Measurements from ENCODE around the gene PDE8A.

The PDE8A gene, protein sequence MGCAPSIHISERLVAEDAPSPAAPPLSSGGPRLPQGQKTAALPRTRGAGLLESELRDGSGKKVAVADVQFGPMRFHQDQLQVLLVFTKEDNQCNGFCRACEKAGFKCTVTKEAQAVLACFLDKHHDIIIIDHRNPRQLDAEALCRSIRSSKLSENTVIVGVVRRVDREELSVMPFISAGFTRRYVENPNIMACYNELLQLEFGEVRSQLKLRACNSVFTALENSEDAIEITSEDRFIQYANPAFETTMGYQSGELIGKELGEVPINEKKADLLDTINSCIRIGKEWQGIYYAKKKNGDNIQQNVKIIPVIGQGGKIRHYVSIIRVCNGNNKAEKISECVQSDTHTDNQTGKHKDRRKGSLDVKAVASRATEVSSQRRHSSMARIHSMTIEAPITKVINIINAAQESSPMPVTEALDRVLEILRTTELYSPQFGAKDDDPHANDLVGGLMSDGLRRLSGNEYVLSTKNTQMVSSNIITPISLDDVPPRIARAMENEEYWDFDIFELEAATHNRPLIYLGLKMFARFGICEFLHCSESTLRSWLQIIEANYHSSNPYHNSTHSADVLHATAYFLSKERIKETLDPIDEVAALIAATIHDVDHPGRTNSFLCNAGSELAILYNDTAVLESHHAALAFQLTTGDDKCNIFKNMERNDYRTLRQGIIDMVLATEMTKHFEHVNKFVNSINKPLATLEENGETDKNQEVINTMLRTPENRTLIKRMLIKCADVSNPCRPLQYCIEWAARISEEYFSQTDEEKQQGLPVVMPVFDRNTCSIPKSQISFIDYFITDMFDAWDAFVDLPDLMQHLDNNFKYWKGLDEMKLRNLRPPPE
- total RNA-seq: 49.7 to 128 (median 82.0) reads per million in 17 experiments

DNA sequence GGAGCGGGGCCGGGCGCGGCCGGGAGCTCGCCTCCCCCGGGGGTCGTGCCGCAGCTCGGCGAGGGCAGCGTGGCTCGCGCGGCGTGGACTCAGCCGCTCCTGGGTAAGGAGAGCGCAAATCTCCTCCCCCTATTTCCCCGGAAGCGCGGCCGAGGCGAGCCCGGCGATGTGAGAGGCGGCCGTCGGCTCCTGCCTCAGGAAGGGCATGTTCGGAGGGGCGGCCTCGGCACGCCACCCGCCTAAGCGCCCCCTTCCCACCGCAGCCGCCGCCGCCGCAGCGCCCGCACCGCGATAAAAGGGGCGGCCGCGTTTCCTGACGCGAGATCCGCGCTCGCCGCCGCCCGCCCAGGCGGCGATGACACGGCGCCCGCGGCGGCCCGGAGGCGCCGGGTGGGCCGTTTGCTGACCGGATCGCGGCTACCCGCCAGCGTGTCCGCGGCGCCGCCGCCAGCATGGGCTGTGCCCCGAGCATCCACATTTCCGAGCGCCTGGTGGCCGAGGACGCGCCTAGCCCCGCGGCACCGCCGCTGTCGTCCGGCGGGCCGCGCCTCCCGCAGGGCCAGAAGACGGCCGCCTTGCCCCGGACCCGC, at the start of gene PDE8A:
TSS of gene PDE8A (plus strand) at position 146 of the 590 bp plus-strand sequence. CDS start at position 453, 307 bp downstream.
- peak; percentile 59 to 82 (median 76) for DNase-seq

- DNase-seq: no peak
Measured at GRCh38 chr15:84934942-84935729, 46.5 kb upstream of the PDE8A start.

- peak; percentile 59 to 86 (median 77) for DNase-seq
Measured at GRCh38 chr15:84937144-84937543, 44.5 kb upstream of the PDE8A start.

GRCh38 chr15:84938726-84939125, 42.9 kb upstream of the PDE8A start:
- no peak for DNase-seq

GRCh38 chr15:84940399-84940798, 41.3 kb upstream of the PDE8A start:
- DNase-seq: no peak

GRCh38 chr15:84942456-84942855, 39.2 kb upstream of the PDE8A start:
- no peak for DNase-seq

- no peak for DNase-seq
Measured at GRCh38 chr15:84944311-84944710, 37.3 kb upstream of the PDE8A start.

DNA sequence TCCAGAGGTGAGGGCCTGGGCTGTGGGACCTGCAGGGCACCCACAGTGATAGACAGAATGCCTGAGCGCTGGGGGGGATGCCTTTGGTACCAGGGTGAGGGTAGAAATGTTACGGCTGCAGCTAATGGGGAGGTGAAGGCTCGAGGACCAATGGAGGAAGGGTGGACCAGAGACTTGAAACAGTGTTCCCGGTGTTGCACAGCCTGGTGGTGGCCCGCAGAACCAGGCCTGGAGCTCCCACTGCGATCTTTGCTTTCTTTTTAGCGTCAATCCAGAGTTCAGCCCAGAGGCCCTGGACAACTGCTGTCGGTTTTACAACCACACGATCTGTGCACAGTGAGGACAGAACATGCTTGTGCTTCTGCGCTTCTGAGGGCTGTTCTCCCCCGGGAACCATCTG, 36.8 kb upstream of the PDE8A start:
- no peak for DNase-seq

DNA sequence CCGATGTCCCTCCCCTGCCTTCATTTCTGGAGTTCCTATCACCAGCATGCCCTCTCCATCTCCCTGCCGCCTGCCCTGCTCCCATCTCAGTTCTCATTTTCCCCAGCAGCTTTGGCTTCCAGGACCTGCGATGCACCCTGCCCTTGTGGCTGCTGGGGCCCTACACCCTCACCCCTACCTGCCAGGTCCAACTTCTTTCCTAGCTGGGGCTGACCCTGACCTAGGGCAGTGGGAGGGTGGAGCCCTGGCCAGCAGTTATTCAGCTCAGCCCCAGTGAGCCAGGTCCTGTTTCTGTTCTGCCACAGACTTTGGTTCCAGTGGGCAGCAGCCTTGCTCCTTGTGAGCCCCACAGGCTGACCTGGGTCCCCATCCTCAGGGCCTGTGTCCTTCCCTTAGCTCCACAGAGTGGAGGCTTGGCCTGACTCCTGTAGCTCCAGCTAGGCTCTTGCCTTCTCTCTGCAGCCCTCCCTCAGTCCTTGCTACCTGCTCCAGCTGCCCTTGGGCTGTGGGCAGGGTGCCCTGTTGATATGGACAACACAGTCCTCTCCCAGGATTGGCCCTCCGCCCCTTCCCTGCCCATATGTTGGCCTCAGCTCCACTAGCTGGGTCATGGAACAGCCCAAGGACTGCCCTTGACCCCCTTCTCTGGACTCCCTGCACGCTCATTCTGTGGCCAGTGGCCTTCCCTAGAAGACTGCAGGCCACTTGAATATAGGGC, 34.7 kb upstream of the PDE8A start:
- DNase-seq: no peak

DNA sequence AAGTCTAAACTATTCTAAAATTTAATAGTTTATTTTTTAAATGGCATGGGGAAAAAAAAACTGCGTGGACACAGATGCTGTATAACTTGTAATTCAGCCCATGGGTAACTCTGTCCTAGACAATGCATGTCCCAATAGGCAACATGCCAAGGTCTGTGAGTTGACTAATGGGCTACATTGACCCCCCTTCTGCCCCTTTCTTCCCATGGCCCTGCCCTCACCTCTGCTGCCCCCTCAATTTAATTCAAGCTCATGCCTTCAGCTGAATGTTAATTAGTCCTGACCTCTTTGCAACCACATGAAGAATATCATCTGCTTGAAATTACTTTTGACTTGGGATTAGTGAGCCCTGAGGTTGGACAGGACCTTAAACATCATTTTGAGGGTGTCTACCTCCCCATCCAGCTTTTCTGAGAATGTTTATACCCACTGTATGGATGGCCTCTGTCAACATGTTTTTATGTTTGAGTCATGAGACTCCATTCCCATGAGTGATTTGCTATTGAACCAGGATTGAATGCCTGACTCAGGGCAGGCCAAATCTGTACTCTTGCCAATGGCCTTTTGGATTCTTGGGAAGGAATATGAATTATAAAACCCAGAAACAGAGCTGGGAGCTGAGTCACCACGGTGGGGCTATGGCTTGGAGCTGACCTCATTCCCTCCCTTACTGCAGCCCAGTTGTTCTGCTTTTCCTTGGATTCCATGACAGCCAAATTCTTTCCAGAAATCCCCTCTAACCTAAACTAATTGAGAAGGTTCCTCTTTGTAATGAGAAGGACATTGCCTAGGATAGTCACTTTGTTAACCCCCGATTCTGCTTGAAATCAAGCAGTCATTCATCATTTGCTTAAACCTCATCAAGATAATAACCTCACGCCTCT, 33.5 kb upstream of the PDE8A start:
- DNase-seq: peak; percentile 56 to 83 (median 70)

DNA sequence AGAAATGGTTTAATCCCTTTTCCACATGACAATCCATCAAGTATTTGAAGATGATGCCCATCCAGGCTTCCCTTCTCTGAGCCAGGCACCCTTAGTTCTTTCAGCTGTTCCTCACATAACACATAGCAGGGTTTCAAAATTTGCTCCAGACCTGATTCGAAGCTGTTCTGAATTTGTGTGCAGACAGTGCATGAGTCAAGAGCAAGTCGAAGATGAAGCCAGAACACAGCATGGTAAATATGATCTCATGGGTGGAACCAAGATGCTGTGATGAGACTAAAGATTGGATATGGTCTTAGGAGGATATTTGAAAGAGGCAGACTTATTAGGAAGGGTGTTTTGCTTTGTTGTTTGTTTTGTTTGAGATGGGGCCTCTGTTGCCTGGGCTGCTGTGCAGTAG, 32.6 kb upstream of the PDE8A start:
- DNase-seq: no peak

DNA sequence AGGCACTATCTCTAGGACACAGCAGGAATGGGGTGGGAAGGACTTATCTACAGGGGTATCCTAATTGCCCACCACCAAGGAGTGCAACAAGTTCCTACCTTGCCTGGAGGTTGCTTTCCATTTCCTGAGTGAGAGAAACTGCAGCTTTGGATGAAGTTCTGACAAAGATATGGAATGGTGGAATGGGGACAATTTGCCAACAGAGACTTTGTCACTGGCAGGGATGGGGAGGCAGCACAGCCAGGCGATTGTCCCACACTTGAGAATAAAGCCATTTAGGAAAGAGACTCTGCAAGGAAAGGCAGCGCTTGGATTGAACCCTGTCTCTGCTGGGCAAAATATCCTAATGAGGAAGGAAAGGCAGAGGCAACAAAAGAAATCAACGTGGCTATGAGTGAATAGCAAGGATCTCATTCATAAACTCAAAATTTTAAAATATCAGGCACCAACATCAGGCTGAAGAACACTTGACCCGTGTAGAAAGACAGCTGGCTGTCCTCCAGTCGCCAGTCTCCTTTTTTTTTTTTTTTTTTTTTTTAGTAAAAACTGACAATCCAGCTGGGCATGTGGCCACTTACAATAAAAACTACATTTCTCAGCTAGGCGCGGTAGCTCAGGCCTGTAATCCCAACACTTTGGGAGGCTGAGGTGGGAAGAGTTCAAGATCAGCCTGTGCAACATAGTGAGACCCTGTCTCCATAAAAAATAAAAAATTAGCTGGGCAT, 31.6 kb upstream of the PDE8A start:
- no peak for DNase-seq

DNA sequence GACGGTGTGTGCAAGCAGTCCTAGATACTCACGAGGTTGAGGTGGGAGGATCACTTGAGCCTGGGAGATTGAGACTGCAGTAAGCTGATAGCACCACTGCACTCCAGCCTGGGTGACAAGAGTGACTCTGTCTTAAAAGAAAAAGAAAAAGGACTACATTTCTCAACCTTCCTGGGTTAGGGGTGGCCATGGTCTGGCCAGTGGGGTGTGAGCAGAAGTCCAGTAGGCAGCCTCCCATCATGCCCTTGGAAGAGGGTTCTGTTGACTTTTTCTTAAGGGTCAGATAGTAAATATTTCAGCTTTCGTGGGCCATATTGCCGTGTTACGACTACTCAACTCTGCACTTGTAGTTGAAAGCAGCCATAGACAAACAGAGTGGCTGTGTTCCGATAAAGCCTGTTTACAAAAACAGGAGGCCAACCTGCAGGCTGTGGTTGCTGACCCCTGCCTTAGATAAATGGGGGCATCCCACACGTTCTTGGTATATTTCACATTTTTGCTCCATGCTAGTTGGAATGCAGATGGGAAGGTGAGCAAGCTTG, 31.0 kb upstream of the PDE8A start:
- no peak for DNase-seq

- DNase-seq: no peak
Measured at GRCh38 chr15:84951736-84952135, 29.9 kb upstream of the PDE8A start.

GRCh38 chr15:84953136-84953535, 28.5 kb upstream of the PDE8A start:
- DNase-seq: no peak

- no peak for DNase-seq
Measured at GRCh38 chr15:84953726-84954125, 27.9 kb upstream of the PDE8A start.

DNA sequence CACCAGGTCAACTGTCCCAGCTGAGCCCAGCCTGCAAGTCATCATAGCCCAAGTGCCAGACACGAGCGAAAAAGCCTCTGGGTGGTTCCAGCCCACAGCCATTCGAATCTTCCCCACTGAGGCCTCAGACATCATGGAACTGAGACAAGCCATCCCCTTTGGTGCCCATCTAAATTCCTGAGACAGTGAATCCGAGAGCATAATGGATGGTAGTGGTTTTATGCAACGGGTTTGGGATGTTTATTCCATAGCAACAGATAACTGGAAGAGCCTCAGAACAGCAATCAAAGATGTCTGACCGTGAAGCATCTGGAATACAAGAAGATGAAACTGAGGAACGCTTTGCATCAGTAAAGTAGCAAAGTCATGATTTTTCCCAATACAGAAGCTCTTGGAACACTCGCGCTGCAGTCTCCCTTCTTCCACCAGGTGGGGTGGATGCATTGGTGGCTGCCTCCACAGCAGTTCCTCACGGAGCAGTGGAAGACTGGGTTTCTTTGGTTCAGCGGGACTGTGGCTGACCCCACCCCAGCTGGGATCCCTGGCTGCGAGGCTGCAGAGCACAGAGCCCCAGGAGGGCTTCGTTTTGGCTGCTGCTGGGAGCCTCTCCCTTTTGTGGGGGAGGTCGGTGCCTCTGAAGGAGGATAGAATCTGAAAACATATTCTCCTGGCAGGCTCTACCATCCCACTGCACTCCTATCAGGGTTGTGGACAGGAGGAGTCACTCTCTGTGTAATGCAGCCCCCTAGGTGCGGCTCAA, 26.4 kb upstream of the PDE8A start:
- peak; percentile 80 to 86 (median 82) for DNase-seq

DNA sequence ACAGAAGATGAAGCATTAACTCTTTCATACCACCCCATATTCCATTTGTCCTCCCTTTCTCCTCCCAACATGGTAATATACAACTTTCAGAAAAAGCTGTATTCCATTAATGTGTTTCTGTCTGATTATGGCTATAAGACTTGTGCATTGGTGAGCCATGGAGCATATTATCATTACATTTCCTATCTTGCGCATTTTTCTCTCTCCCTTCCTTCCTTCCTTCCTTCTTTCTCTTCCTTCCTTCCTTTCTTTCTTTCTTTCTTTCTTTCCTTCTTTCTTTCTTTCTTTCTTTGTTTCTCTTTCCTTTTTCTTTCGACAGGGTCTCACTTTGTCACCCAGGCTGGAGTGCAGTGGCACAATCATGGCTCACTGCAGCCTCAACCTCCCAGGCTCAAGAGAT, 25.5 kb upstream of the PDE8A start:
- no peak for DNase-seq
